Measurements from ENCODE around the gene TRAF7. TPM values are rescaled to one million over a fixed set of nuclear protein-coding genes. Genes with fewer than 3 reads are reported as not detected.

TRAF7 gene
- total and polyA plus RNA-seq, 2 of the 13 experiments (the other 11 are each of a cell fraction or from before 2014, with no cell fraction given): 47.9 to 65.6 TPM

DNA sequence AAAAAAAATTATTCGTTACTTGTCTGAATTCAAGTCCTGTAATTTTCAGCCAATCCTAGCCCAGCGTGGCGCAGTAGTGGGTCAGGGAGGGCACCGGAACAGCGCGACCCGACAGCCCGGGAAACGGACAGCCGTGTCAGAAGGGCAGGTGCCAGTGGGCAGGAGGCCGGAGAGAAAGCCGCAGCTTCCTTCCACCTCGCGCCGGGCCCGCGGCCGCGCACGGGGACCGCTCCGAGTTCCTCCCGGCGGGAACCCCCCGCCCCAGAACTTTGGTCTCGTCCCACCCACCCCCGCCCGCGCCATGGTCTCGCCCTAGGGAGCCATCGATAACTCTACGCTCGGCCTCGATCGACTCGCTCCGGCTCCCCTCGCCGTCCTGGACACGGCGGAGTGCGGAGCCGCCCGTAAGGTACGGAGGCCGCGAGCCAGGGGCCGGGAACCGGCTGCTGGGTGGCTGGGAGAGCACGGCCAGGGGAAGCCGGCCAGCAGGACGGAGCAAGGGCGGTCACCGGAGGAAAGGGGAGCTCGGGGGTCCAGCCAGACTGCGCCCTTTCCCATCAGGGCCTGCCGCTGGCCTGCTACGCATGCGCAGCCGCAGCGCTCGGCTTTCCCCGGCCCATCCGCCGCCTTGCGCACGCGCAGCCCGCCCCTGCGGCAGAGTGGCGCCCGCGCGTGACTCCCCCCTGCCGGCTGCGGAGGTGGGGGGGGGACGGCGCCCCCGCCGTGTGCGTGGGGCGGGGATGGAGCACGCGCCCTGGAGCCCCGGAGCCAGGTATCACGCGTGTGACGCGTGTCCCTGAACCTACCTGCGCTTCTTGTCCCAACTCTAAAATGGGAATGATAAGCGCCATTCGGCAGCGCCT, 49.8 kb downstream of the TRAF7 start, which contains the start of gene MLST8 (continued):
- TF ChIP-seq DNMT3B (CRISPR knock-in tag; conservative IDR thresholded peaks at IDR 0.05): no peak
- TF ChIP-seq TSC22D2 (CRISPR knock-in tag; IDR thresholded peaks at IDR 0.05; ENCODE audit: borderline replicate concordance): 0 out of 2 replicates have a peak, but pooled peaks have one; percentile 64
- no peak for TF ChIP-seq ATRX (CRISPR knock-in tag; IDR thresholded peaks at IDR 0.05; ENCODE audit: borderline replicate concordance)
- TF ChIP-seq FOXA3 (CRISPR knock-in tag; IDR thresholded peaks at IDR 0.05): no peak
- 0 out of 2 replicates have a peak, but pooled peaks have one; percentile 23 for TF ChIP-seq ZNF17 (CRISPR knock-in tag; IDR thresholded peaks at IDR 0.05)
- TF ChIP-seq, protein P1, sequence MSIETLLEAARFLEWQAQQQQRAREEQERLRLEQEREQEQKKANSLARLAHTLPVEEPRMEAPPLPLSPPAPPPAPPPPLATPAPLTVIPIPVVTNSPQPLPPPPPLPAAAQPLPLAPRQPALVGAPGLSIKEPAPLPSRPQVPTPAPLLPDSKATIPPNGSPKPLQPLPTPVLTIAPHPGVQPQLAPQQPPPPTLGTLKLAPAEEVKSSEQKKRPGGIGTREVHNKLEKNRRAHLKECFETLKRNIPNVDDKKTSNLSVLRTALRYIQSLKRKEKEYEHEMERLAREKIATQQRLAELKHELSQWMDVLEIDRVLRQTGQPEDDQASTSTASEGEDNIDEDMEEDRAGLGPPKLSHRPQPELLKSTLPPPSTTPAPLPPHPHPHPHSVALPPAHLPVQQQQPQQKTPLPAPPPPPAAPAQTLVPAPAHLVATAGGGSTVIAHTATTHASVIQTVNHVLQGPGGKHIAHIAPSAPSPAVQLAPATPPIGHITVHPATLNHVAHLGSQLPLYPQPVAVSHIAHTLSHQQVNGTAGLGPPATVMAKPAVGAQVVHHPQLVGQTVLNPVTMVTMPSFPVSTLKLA (IDR thresholded peaks at IDR 0.05): no peak
- TF ChIP-seq ZNF790 (CRISPR knock-in tag; IDR thresholded peaks at IDR 0.05; ENCODE audit: borderline replicate concordance): peak; percentile 83
- TF ChIP-seq, protein P2, sequence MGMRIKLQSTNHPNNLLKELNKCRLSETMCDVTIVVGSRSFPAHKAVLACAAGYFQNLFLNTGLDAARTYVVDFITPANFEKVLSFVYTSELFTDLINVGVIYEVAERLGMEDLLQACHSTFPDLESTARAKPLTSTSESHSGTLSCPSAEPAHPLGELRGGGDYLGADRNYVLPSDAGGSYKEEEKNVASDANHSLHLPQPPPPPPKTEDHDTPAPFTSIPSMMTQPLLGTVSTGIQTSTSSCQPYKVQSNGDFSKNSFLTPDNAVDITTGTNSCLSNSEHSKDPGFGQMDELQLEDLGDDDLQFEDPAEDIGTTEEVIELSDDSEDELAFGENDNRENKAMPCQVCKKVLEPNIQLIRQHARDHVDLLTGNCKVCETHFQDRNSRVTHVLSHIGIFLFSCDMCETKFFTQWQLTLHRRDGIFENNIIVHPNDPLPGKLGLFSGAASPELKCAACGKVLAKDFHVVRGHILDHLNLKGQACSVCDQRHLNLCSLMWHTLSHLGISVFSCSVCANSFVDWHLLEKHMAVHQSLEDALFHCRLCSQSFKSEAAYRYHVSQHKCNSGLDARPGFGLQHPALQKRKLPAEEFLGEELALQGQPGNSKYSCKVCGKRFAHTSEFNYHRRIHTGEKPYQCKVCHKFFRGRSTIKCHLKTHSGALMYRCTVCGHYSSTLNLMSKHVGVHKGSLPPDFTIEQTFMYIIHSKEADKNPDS (CRISPR knock-in tag; IDR thresholded peaks at IDR 0.05): peak; percentile 93; the same call in 1 of the 2 replicates
- TF ChIP-seq, protein P3, sequence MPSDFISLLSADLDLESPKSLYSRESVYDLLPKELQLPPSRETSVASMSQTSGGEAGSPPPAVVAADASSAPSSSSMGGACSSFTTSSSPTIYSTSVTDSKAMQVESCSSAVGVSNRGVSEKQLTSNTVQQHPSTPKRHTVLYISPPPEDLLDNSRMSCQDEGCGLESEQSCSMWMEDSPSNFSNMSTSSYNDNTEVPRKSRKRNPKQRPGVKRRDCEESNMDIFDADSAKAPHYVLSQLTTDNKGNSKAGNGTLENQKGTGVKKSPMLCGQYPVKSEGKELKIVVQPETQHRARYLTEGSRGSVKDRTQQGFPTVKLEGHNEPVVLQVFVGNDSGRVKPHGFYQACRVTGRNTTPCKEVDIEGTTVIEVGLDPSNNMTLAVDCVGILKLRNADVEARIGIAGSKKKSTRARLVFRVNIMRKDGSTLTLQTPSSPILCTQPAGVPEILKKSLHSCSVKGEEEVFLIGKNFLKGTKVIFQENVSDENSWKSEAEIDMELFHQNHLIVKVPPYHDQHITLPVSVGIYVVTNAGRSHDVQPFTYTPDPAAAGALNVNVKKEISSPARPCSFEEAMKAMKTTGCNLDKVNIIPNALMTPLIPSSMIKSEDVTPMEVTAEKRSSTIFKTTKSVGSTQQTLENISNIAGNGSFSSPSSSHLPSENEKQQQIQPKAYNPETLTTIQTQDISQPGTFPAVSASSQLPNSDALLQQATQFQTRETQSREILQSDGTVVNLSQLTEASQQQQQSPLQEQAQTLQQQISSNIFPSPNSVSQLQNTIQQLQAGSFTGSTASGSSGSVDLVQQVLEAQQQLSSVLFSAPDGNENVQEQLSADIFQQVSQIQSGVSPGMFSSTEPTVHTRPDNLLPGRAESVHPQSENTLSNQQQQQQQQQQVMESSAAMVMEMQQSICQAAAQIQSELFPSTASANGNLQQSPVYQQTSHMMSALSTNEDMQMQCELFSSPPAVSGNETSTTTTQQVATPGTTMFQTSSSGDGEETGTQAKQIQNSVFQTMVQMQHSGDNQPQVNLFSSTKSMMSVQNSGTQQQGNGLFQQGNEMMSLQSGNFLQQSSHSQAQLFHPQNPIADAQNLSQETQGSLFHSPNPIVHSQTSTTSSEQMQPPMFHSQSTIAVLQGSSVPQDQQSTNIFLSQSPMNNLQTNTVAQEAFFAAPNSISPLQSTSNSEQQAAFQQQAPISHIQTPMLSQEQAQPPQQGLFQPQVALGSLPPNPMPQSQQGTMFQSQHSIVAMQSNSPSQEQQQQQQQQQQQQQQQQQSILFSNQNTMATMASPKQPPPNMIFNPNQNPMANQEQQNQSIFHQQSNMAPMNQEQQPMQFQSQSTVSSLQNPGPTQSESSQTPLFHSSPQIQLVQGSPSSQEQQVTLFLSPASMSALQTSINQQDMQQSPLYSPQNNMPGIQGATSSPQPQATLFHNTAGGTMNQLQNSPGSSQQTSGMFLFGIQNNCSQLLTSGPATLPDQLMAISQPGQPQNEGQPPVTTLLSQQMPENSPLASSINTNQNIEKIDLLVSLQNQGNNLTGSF (CRISPR knock-in tag; IDR thresholded peaks at IDR 0.05): no peak
- TF ChIP-seq DNMT1 (CRISPR knock-in tag; IDR thresholded peaks at IDR 0.05): no peak
- peak; percentile 59 for TF ChIP-seq KMT2A (CRISPR knock-in tag; IDR thresholded peaks at IDR 0.05)
- no peak for TF ChIP-seq ZNF775 (CRISPR knock-in tag; IDR thresholded peaks at IDR 0.05; ENCODE audit: borderline replicate concordance)
- no peak for TF ChIP-seq HNRNPH1 (optimal IDR thresholded peaks at IDR 0.05; ENCODE audit: low read depth, low read length)
- TF ChIP-seq MED1 (CRISPR knock-in tag; IDR thresholded peaks at IDR 0.05): peak; percentile 58
- TF ChIP-seq, protein P4, sequence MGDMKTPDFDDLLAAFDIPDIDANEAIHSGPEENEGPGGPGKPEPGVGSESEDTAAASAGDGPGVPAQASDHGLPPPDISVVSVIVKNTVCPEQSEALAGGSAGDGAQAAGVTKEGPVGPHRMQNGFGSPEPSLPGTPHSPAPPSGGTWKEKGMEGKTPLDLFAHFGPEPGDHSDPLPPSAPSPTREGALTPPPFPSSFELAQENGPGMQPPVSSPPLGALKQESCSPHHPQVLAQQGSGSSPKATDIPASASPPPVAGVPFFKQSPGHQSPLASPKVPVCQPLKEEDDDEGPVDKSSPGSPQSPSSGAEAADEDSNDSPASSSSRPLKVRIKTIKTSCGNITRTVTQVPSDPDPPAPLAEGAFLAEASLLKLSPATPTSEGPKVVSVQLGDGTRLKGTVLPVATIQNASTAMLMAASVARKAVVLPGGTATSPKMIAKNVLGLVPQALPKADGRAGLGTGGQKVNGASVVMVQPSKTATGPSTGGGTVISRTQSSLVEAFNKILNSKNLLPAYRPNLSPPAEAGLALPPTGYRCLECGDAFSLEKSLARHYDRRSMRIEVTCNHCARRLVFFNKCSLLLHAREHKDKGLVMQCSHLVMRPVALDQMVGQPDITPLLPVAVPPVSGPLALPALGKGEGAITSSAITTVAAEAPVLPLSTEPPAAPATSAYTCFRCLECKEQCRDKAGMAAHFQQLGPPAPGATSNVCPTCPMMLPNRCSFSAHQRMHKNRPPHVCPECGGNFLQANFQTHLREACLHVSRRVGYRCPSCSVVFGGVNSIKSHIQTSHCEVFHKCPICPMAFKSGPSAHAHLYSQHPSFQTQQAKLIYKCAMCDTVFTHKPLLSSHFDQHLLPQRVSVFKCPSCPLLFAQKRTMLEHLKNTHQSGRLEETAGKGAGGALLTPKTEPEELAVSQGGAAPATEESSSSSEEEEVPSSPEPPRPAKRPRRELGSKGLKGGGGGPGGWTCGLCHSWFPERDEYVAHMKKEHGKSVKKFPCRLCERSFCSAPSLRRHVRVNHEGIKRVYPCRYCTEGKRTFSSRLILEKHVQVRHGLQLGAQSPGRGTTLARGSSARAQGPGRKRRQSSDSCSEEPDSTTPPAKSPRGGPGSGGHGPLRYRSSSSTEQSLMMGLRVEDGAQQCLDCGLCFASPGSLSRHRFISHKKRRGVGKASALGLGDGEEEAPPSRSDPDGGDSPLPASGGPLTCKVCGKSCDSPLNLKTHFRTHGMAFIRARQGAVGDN (CRISPR knock-in tag; IDR thresholded peaks at IDR 0.05): peak; percentile 78
